Measurements from ENCODE around the gene VPS8. TPM values are rescaled to one million over a fixed set of nuclear protein-coding genes. Genes with fewer than 3 reads are reported as not detected.

The VPS8 gene
- polyA plus RNA-seq, 2 of the 4 experiments (the other 2 are of a cell fraction): 10.3 to 30.1 TPM

DNA sequence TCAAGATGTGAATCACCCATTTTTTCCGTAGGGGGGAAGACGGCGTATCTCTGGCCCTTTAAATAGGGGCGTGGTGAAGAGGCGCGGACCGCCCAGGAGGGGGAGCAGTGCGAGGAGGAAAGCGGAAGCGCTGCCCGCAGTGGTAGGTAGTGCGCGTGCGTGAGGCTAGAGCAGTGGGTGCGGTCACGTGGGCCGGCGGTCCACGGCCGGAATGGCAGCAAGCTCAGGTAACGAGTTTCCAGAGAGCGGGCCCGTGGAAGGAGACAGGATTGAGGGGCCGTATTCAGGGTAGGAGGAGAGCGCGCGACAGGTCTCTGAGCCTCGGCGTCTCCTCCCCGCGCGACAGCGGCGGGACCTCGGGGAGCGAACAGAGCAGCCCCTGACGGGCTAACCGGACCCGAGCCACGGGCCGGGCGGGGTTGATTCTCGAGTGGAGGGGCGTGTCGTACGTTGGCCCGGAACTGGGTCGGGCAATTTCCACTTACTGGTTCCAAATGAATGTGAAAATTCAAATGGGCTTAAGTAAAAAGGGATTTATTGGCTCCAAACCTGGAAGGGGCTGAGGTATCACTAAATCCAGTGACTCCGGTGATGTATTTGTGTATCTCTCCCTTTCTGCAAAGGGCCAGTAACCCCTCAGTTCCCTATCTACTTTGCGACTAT is at the start of gene VPS8 (continued):
- TF ChIP-seq USF2 (IDR thresholded peaks at IDR 0.05) (peak; percentile 95), ATOH8 (CRISPR knock-in tag; IDR thresholded peaks at IDR 0.05; ENCODE audit: low read depth) (no peak)

- FAIRE-seq (no peak), DNase-seq (ENCODE audit: low read depth in 1 of 2, low spot score in 1 of 2) (no peak), ATAC-seq (no peak)
- WGBS (ENCODE audit: missing lambda C conversion rate): 75% methylated on average over 4 of the region's 4 CpGs
- ChIA-PET POLR2A (no interaction called here), CTCF (interaction anchor here (0.8 to 1.2 kb wide), 3 partner anchors 13 to 203 kb away, joined by 4 to 6 read pairs (median 4); partner anchors contain the start of gene EPHB3)
- TF ChIP-seq EHF (CRISPR knock-in tag; IDR thresholded peaks at IDR 0.05) (no peak), USF2 (IDR thresholded peaks at IDR 0.05) (no peak), NPAS2 (CRISPR knock-in tag; IDR thresholded peaks at IDR 0.05; ENCODE audit: borderline replicate concordance) (no peak), ZFP36 (IDR thresholded peaks at IDR 0.05; ENCODE audit: borderline replicate concordance, partially characterized antibody) (no peak)
- Histone ChIP-seq H3K4me1 (no peaks in the 10 kb centered on the region), H3K4me2 (no peak overlapping the region), H3K27ac (no peak overlapping the region), H3K9me3 (no peaks in the 10 kb centered on the region), H3K4me3 (no peak overlapping the region)
Observed at GRCh38 chr3:184764191-184764590, 47.8 kb upstream of the VPS8 start.

DNA sequence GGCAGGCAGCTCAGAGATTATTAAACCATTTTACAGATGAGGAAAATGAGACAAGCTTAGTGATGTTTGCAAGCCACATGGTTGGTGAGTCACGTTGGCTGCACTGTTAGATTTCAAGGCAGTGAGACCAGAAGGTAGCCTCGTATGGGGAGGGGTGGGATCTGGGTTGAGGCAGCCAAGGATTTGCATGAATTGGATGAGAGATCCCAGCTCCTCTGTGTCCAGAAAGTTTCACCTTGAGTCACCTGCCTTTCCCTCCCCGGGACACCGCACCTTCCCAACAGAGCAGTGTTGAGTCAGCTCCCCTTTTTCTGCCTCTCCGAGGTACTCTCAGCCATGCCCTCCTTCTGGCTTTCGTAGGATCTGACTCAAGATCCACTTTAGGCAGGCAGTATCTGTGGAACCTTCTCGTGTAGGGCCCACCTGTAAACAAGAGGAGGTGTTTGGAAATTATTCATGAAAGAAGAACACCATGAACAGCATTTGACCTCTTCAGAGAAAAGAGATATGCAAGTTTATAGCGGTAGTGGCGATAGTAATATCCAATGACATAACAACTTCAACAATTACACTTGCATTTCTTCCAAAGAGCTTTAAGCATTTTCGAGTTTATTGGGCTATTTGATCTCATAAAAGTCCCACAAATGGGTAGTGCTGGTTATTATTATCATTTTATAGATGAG is 46.8 kb upstream of the VPS8 start:
- H3K9me3 ChIP-seq: no peaks in the 10 kb centered on the region
- POLR2A ChIA-PET: interaction anchor here (0.6 kb wide), 1 partner anchor 25 kb away, joined by 3 read pairs; no protein-coding TSS in a partner anchor
- H3K4me3 ChIP-seq: no peak overlapping the region
- 60% methylated on average over 10 of the region's 10 CpGs for WGBS (ENCODE audit: missing lambda C conversion rate)
- DNase-seq (ENCODE audit: low read depth in 1 of 2, low spot score in 1 of 2) (no peak), FAIRE-seq (no peak), ATAC-seq (no peak)
- no peak overlapping the region for H3K4me2 ChIP-seq
- H3K27ac ChIP-seq: no peak overlapping the region
- TF ChIP-seq RFX5 (IDR thresholded peaks at IDR 0.05): no peak
- TF ChIP-seq GATA3 (IDR thresholded peaks at IDR 0.05; ENCODE audit: borderline replicate concordance): no peak
- no peak for TF ChIP-seq E2F6 (IDR thresholded peaks at IDR 0.05; ENCODE audit: borderline replicate concordance, low read depth)
- no peak for TF ChIP-seq TP53 (CRISPR knock-in tag; IDR thresholded peaks at IDR 0.05)
- TF ChIP-seq RARB (CRISPR knock-in tag; IDR thresholded peaks at IDR 0.05): no peak
- no peak for TF ChIP-seq CBX2 (IDR thresholded peaks at IDR 0.05; ENCODE audit: borderline replicate concordance, low read depth)
- no peak for TF ChIP-seq ESRRA (IDR thresholded peaks at IDR 0.05; ENCODE audit: borderline replicate concordance, low read length)
- no peak for TF ChIP-seq HOXB5 (CRISPR knock-in tag; IDR thresholded peaks at IDR 0.05)
- no peaks in the 10 kb centered on the region for H3K4me1 ChIP-seq
- CTCF ChIA-PET: interaction anchor here (0.6 to 3.7 kb wide), 4 partner anchors 13 to 204 kb away, joined by 3 to 23 read pairs (median 4); partner anchors contain the start of gene EPHB3

- Histone ChIP-seq H3K4me3 (no peak overlapping the region), H3K4me2 (no peak overlapping the region), H3K9me3 (no peaks in the 10 kb centered on the region), H3K4me1 (no peaks in the 10 kb centered on the region), H3K27ac (no peak overlapping the region)
- 63% methylated on average over 7 of the region's 7 CpGs for WGBS (ENCODE audit: missing lambda C conversion rate)
- CTCF ChIA-PET: interaction anchor here (0.6 to 3.7 kb wide), 6 partner anchors 8 to 205 kb away, joined by 3 to 23 read pairs (median 3); partner anchors contain the start of gene EPHB3
- POLR2A ChIA-PET: interaction anchor here (0.6 kb wide), 1 partner anchor 25 kb away, joined by 3 read pairs; no protein-coding TSS in a partner anchor
- FAIRE-seq (no peak), DNase-seq (ENCODE audit: low read depth in 1 of 2, low spot score in 1 of 2) (no peak), ATAC-seq (no peak)
- TF ChIP-seq, protein P1, sequence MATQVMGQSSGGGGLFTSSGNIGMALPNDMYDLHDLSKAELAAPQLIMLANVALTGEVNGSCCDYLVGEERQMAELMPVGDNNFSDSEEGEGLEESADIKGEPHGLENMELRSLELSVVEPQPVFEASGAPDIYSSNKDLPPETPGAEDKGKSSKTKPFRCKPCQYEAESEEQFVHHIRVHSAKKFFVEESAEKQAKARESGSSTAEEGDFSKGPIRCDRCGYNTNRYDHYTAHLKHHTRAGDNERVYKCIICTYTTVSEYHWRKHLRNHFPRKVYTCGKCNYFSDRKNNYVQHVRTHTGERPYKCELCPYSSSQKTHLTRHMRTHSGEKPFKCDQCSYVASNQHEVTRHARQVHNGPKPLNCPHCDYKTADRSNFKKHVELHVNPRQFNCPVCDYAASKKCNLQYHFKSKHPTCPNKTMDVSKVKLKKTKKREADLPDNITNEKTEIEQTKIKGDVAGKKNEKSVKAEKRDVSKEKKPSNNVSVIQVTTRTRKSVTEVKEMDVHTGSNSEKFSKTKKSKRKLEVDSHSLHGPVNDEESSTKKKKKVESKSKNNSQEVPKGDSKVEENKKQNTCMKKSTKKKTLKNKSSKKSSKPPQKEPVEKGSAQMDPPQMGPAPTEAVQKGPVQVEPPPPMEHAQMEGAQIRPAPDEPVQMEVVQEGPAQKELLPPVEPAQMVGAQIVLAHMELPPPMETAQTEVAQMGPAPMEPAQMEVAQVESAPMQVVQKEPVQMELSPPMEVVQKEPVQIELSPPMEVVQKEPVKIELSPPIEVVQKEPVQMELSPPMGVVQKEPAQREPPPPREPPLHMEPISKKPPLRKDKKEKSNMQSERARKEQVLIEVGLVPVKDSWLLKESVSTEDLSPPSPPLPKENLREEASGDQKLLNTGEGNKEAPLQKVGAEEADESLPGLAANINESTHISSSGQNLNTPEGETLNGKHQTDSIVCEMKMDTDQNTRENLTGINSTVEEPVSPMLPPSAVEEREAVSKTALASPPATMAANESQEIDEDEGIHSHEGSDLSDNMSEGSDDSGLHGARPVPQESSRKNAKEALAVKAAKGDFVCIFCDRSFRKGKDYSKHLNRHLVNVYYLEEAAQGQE (IDR thresholded peaks at IDR 0.05): no peak
- TF ChIP-seq GATA3 (IDR thresholded peaks at IDR 0.05; ENCODE audit: borderline replicate concordance): no peak
Observed at GRCh38 chr3:184765730-184766074, 46.3 kb upstream of the VPS8 start.

All from A549 (cell line).